ENCODE results near the gene RNF223.
A peak's percentile ranks its signal among the peaks of the same experiment; 100 is the strongest.
"Not testable (repeated sequence)": the region's sequence is repeated elsewhere in the genome, so short reads cannot be mapped to it uniquely, and the experiment has no call there.

RNF223 gene

GRCh38 chr1:1065940-1066304 is 8.2 kb downstream of the RNF223 start:
- not testable (repeated sequence) for H3K9ac ChIP-seq (ENCODE audit: low read length in 5 of 5); H3K9me3 ChIP-seq (ENCODE audit: control insufficient read depth in 5 of 5, low read length in 5 of 5); H3K4me3 ChIP-seq (ENCODE audit: low read depth in 1 of 5, low read length in 5 of 5); H3K36me3 ChIP-seq (ENCODE audit: control insufficient read depth in 5 of 5, insufficient read depth in 5 of 5, low read length in 5 of 5); H3K27ac ChIP-seq (ENCODE audit: low read depth, low read length)
- peaks cover 37 to 70% (median 67%) of the 10 kb centered on the region in 5 donors for H3K27me3 ChIP-seq (ENCODE audit: control insufficient read depth in 5 of 5, insufficient read depth in 4 of 5, low read length in 5 of 5)
- peaks cover 0 to 25% (median 15%) of the 10 kb centered on the region in 5 donors for H3K4me1 ChIP-seq (ENCODE audit: control insufficient read depth in 5 of 5, insufficient read depth in 5 of 5, low read length in 5 of 5)

- H3K27me3 ChIP-seq (ENCODE audit: control insufficient read depth in 5 of 5, insufficient read depth in 4 of 5, low read length in 5 of 5) = peaks cover 39 to 70% (median 66%) of the 10 kb centered on the region in 5 donors
- no peak overlapping the region for H3K27ac ChIP-seq (ENCODE audit: low read depth, low read length)
- H3K36me3 ChIP-seq (ENCODE audit: control insufficient read depth in 5 of 5, insufficient read depth in 5 of 5, low read length in 5 of 5) = no peaks in the 10 kb centered on the region
- H3K9ac ChIP-seq (ENCODE audit: low read length in 5 of 5) = no peak overlapping the region
- no peaks in the 10 kb centered on the region for H3K9me3 ChIP-seq (ENCODE audit: control insufficient read depth in 5 of 5, low read length in 5 of 5)
- H3K4me3 ChIP-seq (ENCODE audit: low read depth in 1 of 5, low read length in 5 of 5) = no peak overlapping the region
- peaks cover 0 to 25% (median 15%) of the 10 kb centered on the region in 5 donors for H3K4me1 ChIP-seq (ENCODE audit: control insufficient read depth in 5 of 5, insufficient read depth in 5 of 5, low read length in 5 of 5)
Measured at GRCh38 chr1:1065265-1065939, 8.7 kb downstream of the RNF223 start.

GRCh38 chr1:1063945-1064831 is 9.9 kb downstream of the RNF223 start:
- Histone ChIP-seq H3K4me1 (ENCODE audit: control insufficient read depth in 5 of 5, insufficient read depth in 5 of 5, low read length in 5 of 5) (peaks cover 0 to 31% (median 14%) of the 10 kb centered on the region in 5 donors), H3K36me3 (ENCODE audit: control insufficient read depth in 5 of 5, insufficient read depth in 5 of 5, low read length in 5 of 5) (no peaks in the 10 kb centered on the region), H3K27me3 (ENCODE audit: control insufficient read depth in 5 of 5, insufficient read depth in 4 of 5, low read length in 5 of 5) (peaks cover 35 to 68% (median 63%) of the 10 kb centered on the region in 5 donors), H3K9me3 (ENCODE audit: control insufficient read depth in 5 of 5, low read length in 5 of 5) (no peaks in the 10 kb centered on the region), H3K4me3 (ENCODE audit: low read depth in 1 of 5, low read length in 5 of 5) (no peak overlapping the region), H3K27ac (ENCODE audit: low read depth, low read length) (no peak overlapping the region), H3K9ac (ENCODE audit: low read length in 5 of 5) (no peak overlapping the region)

GRCh38 chr1:1063261-1063944 is 10.7 kb downstream of the RNF223 start:
- Histone ChIP-seq H3K27ac (ENCODE audit: low read depth, low read length) (no peak overlapping the region), H3K4me1 (ENCODE audit: control insufficient read depth in 5 of 5, insufficient read depth in 5 of 5, low read length in 5 of 5) (peaks cover 0 to 33% (median 18%) of the 10 kb centered on the region in 5 donors), H3K9me3 (ENCODE audit: control insufficient read depth in 5 of 5, low read length in 5 of 5) (no peaks in the 10 kb centered on the region), H3K4me3 (ENCODE audit: low read depth in 1 of 5, low read length in 5 of 5) (no peak overlapping the region), H3K36me3 (ENCODE audit: control insufficient read depth in 5 of 5, insufficient read depth in 5 of 5, low read length in 5 of 5) (no peaks in the 10 kb centered on the region), H3K9ac (ENCODE audit: low read length in 5 of 5) (no peak overlapping the region), H3K27me3 (ENCODE audit: control insufficient read depth in 5 of 5, insufficient read depth in 4 of 5, low read length in 5 of 5) (peaks cover 36 to 71% (median 68%) of the 10 kb centered on the region in 5 donors)

GRCh38 chr1:1062348-1063163 is 11.6 kb downstream of the RNF223 start:
- Histone ChIP-seq H3K36me3 (ENCODE audit: control insufficient read depth in 5 of 5, insufficient read depth in 5 of 5, low read length in 5 of 5) (no peaks in the 10 kb centered on the region), H3K4me1 (ENCODE audit: control insufficient read depth in 5 of 5, insufficient read depth in 5 of 5, low read length in 5 of 5) (peaks cover 0 to 28% (median 16%) of the 10 kb centered on the region in 5 donors), H3K9me3 (ENCODE audit: control insufficient read depth in 5 of 5, low read length in 5 of 5) (no peaks in the 10 kb centered on the region), H3K9ac (ENCODE audit: low read length in 5 of 5) (no peak overlapping the region), H3K27ac (ENCODE audit: low read depth, low read length) (no peak overlapping the region), H3K27me3 (ENCODE audit: control insufficient read depth in 5 of 5, insufficient read depth in 4 of 5, low read length in 5 of 5) (peaks cover 38 to 70% (median 67%) of the 10 kb centered on the region in 5 donors), H3K4me3 (ENCODE audit: low read depth in 1 of 5, low read length in 5 of 5) (no peak overlapping the region)

GRCh38 chr1:1061682-1062345 is 12.3 kb downstream of the RNF223 start:
- no peaks in the 10 kb centered on the region for H3K36me3 ChIP-seq (ENCODE audit: control insufficient read depth in 5 of 5, insufficient read depth in 5 of 5, low read length in 5 of 5)
- H3K9ac ChIP-seq (ENCODE audit: low read length in 5 of 5) = no peak overlapping the region
- H3K4me3 ChIP-seq (ENCODE audit: low read depth in 1 of 5, low read length in 5 of 5) = no peak overlapping the region
- H3K27ac ChIP-seq (ENCODE audit: low read depth, low read length) = no peak overlapping the region
- peaks cover 36 to 66% (median 65%) of the 10 kb centered on the region in 5 donors for H3K27me3 ChIP-seq (ENCODE audit: control insufficient read depth in 5 of 5, insufficient read depth in 4 of 5, low read length in 5 of 5)
- H3K4me1 ChIP-seq (ENCODE audit: control insufficient read depth in 5 of 5, insufficient read depth in 5 of 5, low read length in 5 of 5) = peaks cover 0 to 28% (median 16%) of the 10 kb centered on the region in 5 donors
- H3K9me3 ChIP-seq (ENCODE audit: control insufficient read depth in 5 of 5, low read length in 5 of 5) = no peaks in the 10 kb centered on the region

- H3K27me3 ChIP-seq (ENCODE audit: control insufficient read depth in 5 of 5, insufficient read depth in 4 of 5, low read length in 5 of 5) = peaks cover 30 to 71% (median 59%) of the 10 kb centered on the region in 5 donors
- H3K36me3 ChIP-seq (ENCODE audit: control insufficient read depth in 5 of 5, insufficient read depth in 5 of 5, low read length in 5 of 5) = no peaks in the 10 kb centered on the region
- no peak overlapping the region for H3K4me3 ChIP-seq (ENCODE audit: low read depth in 1 of 5, low read length in 5 of 5)
- no peaks in the 10 kb centered on the region for H3K9me3 ChIP-seq (ENCODE audit: control insufficient read depth in 5 of 5, low read length in 5 of 5)
- H3K4me1 ChIP-seq (ENCODE audit: control insufficient read depth in 5 of 5, insufficient read depth in 5 of 5, low read length in 5 of 5) = peaks cover 0 to 28% (median 16%) of the 10 kb centered on the region in 5 donors
- H3K27ac ChIP-seq (ENCODE audit: low read depth, low read length) = no peak overlapping the region
- no peak overlapping the region for H3K9ac ChIP-seq (ENCODE audit: low read length in 5 of 5)
Measured at GRCh38 chr1:1060281-1061000, 13.7 kb downstream of the RNF223 start.

- Histone ChIP-seq H3K4me1 (ENCODE audit: control insufficient read depth in 5 of 5, insufficient read depth in 5 of 5, low read length in 5 of 5) (peaks cover 0 to 28% (median 16%) of the 10 kb centered on the region in 5 donors), H3K27ac (ENCODE audit: low read depth, low read length) (no peak overlapping the region), H3K27me3 (ENCODE audit: control insufficient read depth in 5 of 5, insufficient read depth in 4 of 5, low read length in 5 of 5) (peaks cover 30 to 69% (median 56%) of the 10 kb centered on the region in 5 donors), H3K9ac (ENCODE audit: low read length in 5 of 5) (peak overlapping the region in 1 of 5 donors; percentile 59), H3K36me3 (ENCODE audit: control insufficient read depth in 5 of 5, insufficient read depth in 5 of 5, low read length in 5 of 5) (peaks cover 0 to 5% (median 0%) of the 10 kb centered on the region in 5 donors), H3K9me3 (ENCODE audit: control insufficient read depth in 5 of 5, low read length in 5 of 5) (no peaks in the 10 kb centered on the region), H3K4me3 (ENCODE audit: low read depth in 1 of 5, low read length in 5 of 5) (peak overlapping the region in 4 of 5 donors; percentile 27 to 67 (median 58))
Measured at GRCh38 chr1:1059494-1060280, 14.4 kb downstream of the RNF223 start.
